IMR-90 (cell line): Measurements from ENCODE around the gene ZFPL1. TPM values are rescaled to one million over a fixed set of nuclear protein-coding genes. Genes with fewer than 3 reads are reported as not detected.

Experiments used
- ATAC-seq: fragments of 200-7000 bp; cut with Tn5 transposase; 2 replicates; pipeline ENCODE4 v1.9.1; 2020; ENCODE audit warnings: low read depth, mild to moderate bottlenecking, moderate library complexity
- BruUV-seq: library from RNA; stranded (reverse); fragments of 400-500 nt; replicated peaks from 2 replicates; lab custom pipeline; 2021; lab: Mats Ljungman, UMichigan
- CTCF ChIA-PET: fragments of 300-600 bp; formaldehyde crosslinking; extraction: SDS; loops from one replicate; lab custom pipeline; 2021; ENCODE audit warnings: antibody characterized with exemption; lab: Yijun Ruan, JAX
- POLR2A ChIA-PET: fragments of 300-600 bp; sonication (Branson Sonifier 250); formaldehyde crosslinking; loops from one replicate; lab custom pipeline; 2022; ENCODE audit warnings: antibody characterized with exemption; ENCODE audit not compliant: unreplicated experiment; lab: Charles Lee
- DNase-seq: peaks from one replicate; pipeline ENCODE4 v3.0.0; 2013
- H2AFZ ChIP-seq: replicated peaks from 2 replicates; pipeline ENCODE3; 2013; ENCODE audit warnings: low read length, mild to moderate bottlenecking; ENCODE audit not compliant: poor library complexity
- H2AK5ac ChIP-seq: 2 replicates; pipeline ENCODE4 v1.6.1; 2013; ENCODE audit warnings: low read depth, low read length, inconsistent platforms
- H2AK9ac ChIP-seq: replicated peaks from 2 replicates; pipeline ENCODE3; 2013; ENCODE audit warnings: mild to moderate bottlenecking, low read depth, low read length, moderate library complexity; ENCODE audit not compliant: poor library complexity
- H2BK120ac ChIP-seq: 2 replicates; pipeline ENCODE4 v1.6.1; 2013; ENCODE audit warnings: low read depth, low read length, inconsistent platforms
- H2BK15ac ChIP-seq: 3 replicates; pipeline ENCODE4 v1.6.1; 2013; ENCODE audit warnings: low read depth, low read length, inconsistent platforms
- H2BK20ac ChIP-seq: 2 replicates; pipeline ENCODE4 v1.6.1; 2013; ENCODE audit warnings: low read depth, mild to moderate bottlenecking, inconsistent platforms, low read length, moderate library complexity
- H2BK5ac ChIP-seq: 2 replicates; pipeline ENCODE4 v1.6.1; 2013; ENCODE audit warnings: mild to moderate bottlenecking, low read depth, low read length, inconsistent platforms; ENCODE audit not compliant: poor library complexity, severe bottlenecking
- H3K14ac ChIP-seq: replicated peaks from 2 replicates; pipeline ENCODE4 v1.6.1; 2013; ENCODE audit warnings: low read depth, low read length, inconsistent platforms
- H3K18ac ChIP-seq: 2 replicates; pipeline ENCODE4 v1.6.1; 2013; ENCODE audit warnings: low read depth, low read length, control low read depth
- H3K23ac ChIP-seq: 2 replicates; pipeline ENCODE4 v1.6.1; 2013; ENCODE audit warnings: low read depth, low read length, inconsistent platforms
- H3K27ac ChIP-seq: 2 replicates; pipeline ENCODE4 v1.5.1; 2013; ENCODE audit warnings: mild to moderate bottlenecking, control low read depth, low read length; ENCODE audit not compliant: insufficient read depth
- H3K27me3 ChIP-seq: 2 replicates; pipeline ENCODE4 v1.6.1; 2013; ENCODE audit warnings: low read length; ENCODE audit not compliant: control insufficient read depth, insufficient read depth
- H3K36me3 ChIP-seq: 2 replicates; pipeline ENCODE4 v1.6.1; 2013; ENCODE audit warnings: low read length, mixed read lengths; ENCODE audit not compliant: control insufficient read depth, insufficient read depth
- H3K4ac ChIP-seq: 2 replicates; pipeline ENCODE4 v1.6.1; 2013; ENCODE audit warnings: low read depth, low read length, inconsistent platforms
- H3K4me1 ChIP-seq: 2 replicates; pipeline ENCODE4 v1.6.1; 2013; ENCODE audit warnings: low read length, mixed read lengths; ENCODE audit not compliant: control insufficient read depth, insufficient read depth
- H3K4me2 ChIP-seq: 2 replicates; pipeline ENCODE4 v1.6.1; 2013; ENCODE audit warnings: low read depth, mild to moderate bottlenecking, control low read depth, low read length, moderate library complexity
- H3K4me3 ChIP-seq: 2 replicates; pipeline ENCODE4 v1.5.1; 2013; ENCODE audit warnings: low read depth, mild to moderate bottlenecking, control low read depth, low read length, moderate library complexity; ENCODE audit not compliant: insufficient read depth
- H3K56ac ChIP-seq: 2 replicates; pipeline ENCODE4 v1.6.1; 2013; ENCODE audit warnings: low read length, inconsistent platforms; ENCODE audit not compliant: insufficient read depth; ENCODE audit errors: extremely low read depth
- H3K79me1 ChIP-seq, 2 experiments: 2 replicates each; pipeline ENCODE4 v1.6.1; 2013; ENCODE audit warnings: low read length in 2 of 2, inconsistent platforms in 1 of 2, low read depth in 1 of 2
- H3K9ac ChIP-seq: 2 replicates; pipeline ENCODE4 v1.6.1; 2013; ENCODE audit warnings: low read depth, low read length, control low read depth
- H3K9me1 ChIP-seq: 2 replicates; pipeline ENCODE4 v1.6.1; 2013; ENCODE audit warnings: low read length, inconsistent platforms; ENCODE audit not compliant: insufficient read depth
- H3K9me3 ChIP-seq: 2 replicates; pipeline ENCODE4 v1.6.1; 2013; ENCODE audit warnings: low read length; ENCODE audit not compliant: control insufficient read depth, insufficient read depth
- H4K20me1 ChIP-seq: 2 replicates; pipeline ENCODE4 v1.6.1; 2013; ENCODE audit warnings: low read length, inconsistent platforms; ENCODE audit not compliant: insufficient read depth
- H4K5ac ChIP-seq: 2 replicates; pipeline ENCODE4 v1.6.1; 2013; ENCODE audit warnings: mild to moderate bottlenecking, low read depth, low read length, control low read depth
- H4K8ac ChIP-seq, 2 experiments: 2 replicates each; pipeline ENCODE4 v1.6.1; 2013; ENCODE audit warnings: low read depth in 2 of 2, low read length in 2 of 2, control low read depth in 1 of 2, inconsistent platforms in 1 of 2
- H4K91ac ChIP-seq: 2 replicates; pipeline ENCODE4 v1.6.1; 2013; ENCODE audit warnings: low read depth, low read length, inconsistent platforms; ENCODE audit not compliant: insufficient read depth
- CEBPB ChIP-seq: IDR thresholded peaks from 2 replicates; pipeline ENCODE4 v1.6.1; 2012; ENCODE audit warnings: low read depth, low read length, improper control_type of control experiment
- CHD1 ChIP-seq: IDR thresholded peaks from 2 replicates; pipeline ENCODE4 v1.6.1; 2012; ENCODE audit warnings: low read depth, low read length, improper control_type of control experiment
- FOS ChIP-seq: fragments of 150-350 bp; IDR thresholded peaks from 2 replicates; pipeline ENCODE4 v1.6.1; 2016; ENCODE audit warnings: low read depth, low read length
- MXI1 ChIP-seq: IDR thresholded peaks from 2 replicates; pipeline ENCODE4 v1.6.1; 2012; ENCODE audit warnings: low read depth, mild to moderate bottlenecking, low read length, moderate library complexity, borderline replicate concordance
- NFE2L2 ChIP-seq: fragments of 150-350 bp; IDR thresholded peaks from 2 replicates; pipeline ENCODE4 v1.6.1; 2016; ENCODE audit warnings: low read depth, mild to moderate bottlenecking, low read length
- POLR2A ChIP-seq: IDR thresholded peaks from 2 replicates; pipeline ENCODE4 v1.6.1; 2012; ENCODE audit warnings: mild to moderate bottlenecking, low read depth, low read length
- RAD21 ChIP-seq: IDR thresholded peaks from 2 replicates; pipeline ENCODE4 v1.6.1; 2012; ENCODE audit warnings: low read length, improper control_type of control experiment
- RCOR1 ChIP-seq: IDR thresholded peaks from 2 replicates; pipeline ENCODE4 v1.6.1; 2012; ENCODE audit warnings: mild to moderate bottlenecking, low read length, improper control_type of control experiment; ENCODE audit not compliant: insufficient replicate concordance
- RFX5 ChIP-seq: IDR thresholded peaks from 2 replicates; pipeline ENCODE4 v1.8.0; 2012; ENCODE audit warnings: low read depth, mild to moderate bottlenecking, low read length, moderate library complexity
- SMC3 ChIP-seq: fragments of 150-350 bp; IDR thresholded peaks from 2 replicates; pipeline ENCODE4 v1.6.1; 2016; ENCODE audit warnings: low read depth, mild to moderate bottlenecking, antibody characterized with exemption, low read length, moderate library complexity
- WGBS, 2 experiments: methylation state at CpG; one replicate each; pipeline versions ENCODE4 v1.1.5 to v1.1.7; 2013; ENCODE audit warnings: missing lambda C conversion rate in 2 of 2; ENCODE audit not compliant: insufficient read length in 1 of 2; ENCODE audit errors: extremely low coverage in 2 of 2; 5-methylcytosine and 5-hydroxymethylcytosine counted together
- dilution Hi-C: fragments of 300-500 bp; cut with HindIII; formaldehyde crosslinking; loops from one replicate; pipeline ENCODE4 v1.14.3; 2018; ENCODE audit warnings: low sequenced_read_pairs; ENCODE audit not compliant: unreplicated experiment
- in situ Hi-C: fragments of 300-500 bp; cut with MboI; formaldehyde crosslinking; loops from 3 replicates; pipeline ENCODE4 v1.14.3; 2019; ENCODE audit warnings: low sequenced_read_pairs, inconsistent platforms, mixed read lengths
- intact Hi-C: fragments of 100-400 bp; cut with micrococcal nuclease; formaldehyde crosslinking; loops from 2 replicates; pipeline ENCODE4 v1.10.0; 2022
- polyA plus RNA-seq, 3 experiments: library from polyadenylated mRNA; depleted of rRNA; stranded (reverse); fragments of >200 nt; gene quantifications; 2 replicates each; pipeline ENCODE4 v1.2.3, GENCODE V29; 2012; ENCODE audit warnings: low replicate concordance in 1 of 3
- total RNA-seq: library from RNA; depleted of rRNA; stranded (reverse); fragments of >200 nt; gene quantifications from 2 replicates; pipeline ENCODE4 v1.2.3, GENCODE V29; 2012
- TF ChIP-seq, protein P1 (sequence below): conservative IDR thresholded peaks from 2 replicates; pipeline ENCODE4 v1.5.1; 2012; ENCODE audit warnings: mild to moderate bottlenecking, low read depth, low read length, improper control_type of control experiment
- TF ChIP-seq, protein P2 (sequence below): fragments of 150-350 bp; IDR thresholded peaks from 2 replicates; pipeline ENCODE4 v1.6.1; 2017; ENCODE audit warnings: mild to moderate bottlenecking, antibody characterized with exemption, low read length, low read depth
- TF ChIP-seq, protein P3 (sequence below): fragments of 150-350 bp; IDR thresholded peaks from 2 replicates; pipeline ENCODE4 v1.6.1; 2016; ENCODE audit warnings: low read depth, mild to moderate bottlenecking, low read length, moderate library complexity, borderline replicate concordance

Gene ZFPL1
- total and polyA plus RNA-seq, 2 of the 4 experiments (the other 2 are of a cell fraction), result 24.0 to 67.5 TPM

DNA sequence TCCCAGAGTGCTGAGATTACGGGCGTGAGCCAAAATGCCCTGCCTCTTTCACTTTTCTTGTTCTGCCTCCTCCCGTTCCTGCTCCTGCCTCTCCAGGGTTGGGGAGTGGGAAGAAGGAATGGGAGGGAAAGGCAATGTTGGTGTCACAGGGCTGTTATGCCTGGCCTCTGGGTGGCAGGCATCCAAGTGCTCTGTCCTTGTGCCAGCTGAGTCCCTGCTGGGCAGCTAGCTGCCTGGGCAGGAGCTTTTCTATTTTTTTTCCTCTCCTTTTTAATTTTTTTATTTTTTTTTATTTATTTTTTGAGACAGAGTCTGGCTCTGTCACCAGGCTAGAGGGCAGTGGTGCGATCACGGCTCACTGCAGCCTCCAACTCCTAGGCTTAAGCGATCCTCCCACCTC lies 47.1 kb upstream of the ZFPL1 start:
- H4K20me1 ChIP-seq, result no peaks in the 10 kb centered on the region
- peaks cover 3 to 4% of the 10 kb centered on the region in 2 experiments; a peak in 3 of 4 replicates for H3K79me1 ChIP-seq
- WGBS, 2 experiments, result no CpG with 5 or more reads among the region's 6 CpGs
- in situ Hi-C loops, result no loop called here
- no peaks in the 10 kb centered on the region for H3K9me3 ChIP-seq
- no TSS peak for BruUV-seq
- H2BK15ac ChIP-seq, result no peak overlapping the region
- no peak overlapping the region for H4K91ac ChIP-seq
- no peak overlapping the region for H4K8ac ChIP-seq
- dilution Hi-C loops, result no loop called here
- H3K9me1 ChIP-seq, result no peaks in the 10 kb centered on the region
- no peak overlapping the region for H3K14ac ChIP-seq
- H2AFZ ChIP-seq, result no peak overlapping the region
- H3K4me1 ChIP-seq, result no peaks in the 10 kb centered on the region
- no peak overlapping the region for H2BK20ac ChIP-seq
- no peak overlapping the region for H2AK9ac ChIP-seq
- H3K18ac ChIP-seq, result no peak overlapping the region
- no peaks in the 10 kb centered on the region for H3K27me3 ChIP-seq
- H3K23ac ChIP-seq, result no peak overlapping the region
- ChIA-PET POLR2A (no interaction called here), CTCF (interaction anchor here (0.6 kb wide), 1 partner anchor 14 kb away, joined by 3 read pairs; no protein-coding TSS in a partner anchor)
- H3K27ac ChIP-seq, result no peak overlapping the region
- TF ChIP-seq RAD21, result no peak
- TF ChIP-seq, protein P1, sequence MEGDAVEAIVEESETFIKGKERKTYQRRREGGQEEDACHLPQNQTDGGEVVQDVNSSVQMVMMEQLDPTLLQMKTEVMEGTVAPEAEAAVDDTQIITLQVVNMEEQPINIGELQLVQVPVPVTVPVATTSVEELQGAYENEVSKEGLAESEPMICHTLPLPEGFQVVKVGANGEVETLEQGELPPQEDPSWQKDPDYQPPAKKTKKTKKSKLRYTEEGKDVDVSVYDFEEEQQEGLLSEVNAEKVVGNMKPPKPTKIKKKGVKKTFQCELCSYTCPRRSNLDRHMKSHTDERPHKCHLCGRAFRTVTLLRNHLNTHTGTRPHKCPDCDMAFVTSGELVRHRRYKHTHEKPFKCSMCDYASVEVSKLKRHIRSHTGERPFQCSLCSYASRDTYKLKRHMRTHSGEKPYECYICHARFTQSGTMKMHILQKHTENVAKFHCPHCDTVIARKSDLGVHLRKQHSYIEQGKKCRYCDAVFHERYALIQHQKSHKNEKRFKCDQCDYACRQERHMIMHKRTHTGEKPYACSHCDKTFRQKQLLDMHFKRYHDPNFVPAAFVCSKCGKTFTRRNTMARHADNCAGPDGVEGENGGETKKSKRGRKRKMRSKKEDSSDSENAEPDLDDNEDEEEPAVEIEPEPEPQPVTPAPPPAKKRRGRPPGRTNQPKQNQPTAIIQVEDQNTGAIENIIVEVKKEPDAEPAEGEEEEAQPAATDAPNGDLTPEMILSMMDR, result no peak
- TF ChIP-seq POLR2A, result no peak
- TF ChIP-seq CEBPB, result no peak
- no peak for TF ChIP-seq MXI1
- TF ChIP-seq RCOR1, result no peak
- TF ChIP-seq, protein P2, sequence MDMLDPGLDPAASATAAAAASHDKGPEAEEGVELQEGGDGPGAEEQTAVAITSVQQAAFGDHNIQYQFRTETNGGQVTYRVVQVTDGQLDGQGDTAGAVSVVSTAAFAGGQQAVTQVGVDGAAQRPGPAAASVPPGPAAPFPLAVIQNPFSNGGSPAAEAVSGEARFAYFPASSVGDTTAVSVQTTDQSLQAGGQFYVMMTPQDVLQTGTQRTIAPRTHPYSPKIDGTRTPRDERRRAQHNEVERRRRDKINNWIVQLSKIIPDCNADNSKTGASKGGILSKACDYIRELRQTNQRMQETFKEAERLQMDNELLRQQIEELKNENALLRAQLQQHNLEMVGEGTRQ, result no peak
- TF ChIP-seq NFE2L2, result no peak
- TF ChIP-seq SMC3, result no peak
- no peak for TF ChIP-seq FOS
- TF ChIP-seq, protein P3, sequence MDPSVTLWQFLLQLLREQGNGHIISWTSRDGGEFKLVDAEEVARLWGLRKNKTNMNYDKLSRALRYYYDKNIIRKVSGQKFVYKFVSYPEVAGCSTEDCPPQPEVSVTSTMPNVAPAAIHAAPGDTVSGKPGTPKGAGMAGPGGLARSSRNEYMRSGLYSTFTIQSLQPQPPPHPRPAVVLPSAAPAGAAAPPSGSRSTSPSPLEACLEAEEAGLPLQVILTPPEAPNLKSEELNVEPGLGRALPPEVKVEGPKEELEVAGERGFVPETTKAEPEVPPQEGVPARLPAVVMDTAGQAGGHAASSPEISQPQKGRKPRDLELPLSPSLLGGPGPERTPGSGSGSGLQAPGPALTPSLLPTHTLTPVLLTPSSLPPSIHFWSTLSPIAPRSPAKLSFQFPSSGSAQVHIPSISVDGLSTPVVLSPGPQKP, result no peak
- no peak for TF ChIP-seq RFX5
- no peak for TF ChIP-seq CHD1
- ATAC-seq, result no peak
- DNase-seq, result no peak
- no peak overlapping the region for H2BK5ac ChIP-seq
- H3K56ac ChIP-seq, result no peak overlapping the region
- H2AK5ac ChIP-seq, result no peak overlapping the region
- intact Hi-C loops, result no loop called here
- H3K4ac ChIP-seq, result no peak overlapping the region
- H3K4me3 ChIP-seq, result no peak overlapping the region
- no peak overlapping the region for H4K5ac ChIP-seq
- H2BK120ac ChIP-seq, result no peak overlapping the region
- H3K36me3 ChIP-seq, result peaks cover 24% of the 10 kb centered on the region; the same call in 1 of the 2 replicates
- H3K9ac ChIP-seq, result no peak overlapping the region
- H3K4me2 ChIP-seq, result no peak overlapping the region
